ENCODE results near the gene EBF4. TPM values are rescaled to one million over a fixed set of nuclear protein-coding genes. Genes with fewer than 3 reads are reported as not detected.

EBF4 gene
- total RNA-seq, 1 experiment from 2014 or later: 0.06 TPM

Other genes with a start within 250 kb of the EBF4 start
- 462 and 534 TPM in 2 replicates for gene SNRPB, start 222.0 kb upstream of the EBF4 start, total RNA-seq (2014; rRNA removed)
- gene ZNF343, start 183.9 kb upstream of the EBF4 start, total RNA-seq (2014; rRNA removed): 10.3 and 10.6 TPM in 2 replicates
- gene TMC2, start 156.2 kb upstream of the EBF4 start, total RNA-seq (2014; rRNA removed): not detected in 2 replicates
- 185 and 204 TPM in 2 replicates for gene NOP56, start 40.1 kb upstream of the EBF4 start, total RNA-seq (2014; rRNA removed)
- 129 and 130 TPM in 2 replicates for gene IDH3B, start 28.6 kb upstream of the EBF4 start, total RNA-seq (2014; rRNA removed)
- gene CPXM1, start 107.8 kb downstream of the EBF4 start, total RNA-seq (2014; rRNA removed): not detected in 2 replicates
- not detected in 2 replicates for gene C20orf141, start 122.2 kb downstream of the EBF4 start, total RNA-seq (2014; rRNA removed)
- gene TMEM239, start 123.6 kb downstream of the EBF4 start, total RNA-seq (2014; rRNA removed): not detected in 2 replicates
- gene PCED1A, start 147.9 kb downstream of the EBF4 start, total RNA-seq (2014; rRNA removed): 28.0 and 43.9 TPM in 2 replicates
- gene VPS16, start 148.0 kb downstream of the EBF4 start, total RNA-seq (2014; rRNA removed): 36.1 and 41.8 TPM in 2 replicates
- 25.1 and 38.5 TPM in 2 replicates for gene PTPRA, start 180.7 kb downstream of the EBF4 start, total RNA-seq (2014; rRNA removed)